Measurements from ENCODE around the gene PSMD3. TPM values are rescaled to one million over a fixed set of nuclear protein-coding genes. Genes with fewer than 3 reads are reported as not detected.
A peak's percentile ranks its signal among the peaks of the same experiment; 100 is the strongest.

Gene PSMD3
- total and polyA plus RNA-seq, 9 of the 15 experiments (the other 6 are each of a cell fraction or from before 2014, with no cell fraction given): 2.0 to 251 (median 135) TPM

- TF ChIP-seq MYBL2 (IDR thresholded peaks at IDR 0.05; ENCODE audit: low read depth) (no peak), MYBL2 (CRISPR knock-in tag; IDR thresholded peaks at IDR 0.05; ENCODE audit: borderline replicate concordance) (no peak), ETV6 (IDR thresholded peaks at IDR 0.05; ENCODE audit: borderline replicate concordance in 1 of 2, low read depth in 2 of 2, low read length in 1 of 2) (no peak), ETV6 (CRISPR knock-in tag; IDR thresholded peaks at IDR 0.05; ENCODE audit: borderline replicate concordance) (no peak), ZFP30 (CRISPR knock-in tag; IDR thresholded peaks at IDR 0.05; ENCODE audit: borderline replicate concordance) (no peak), CBFA2T2 (conservative IDR thresholded peaks at IDR 0.05) (no peak), ZNF277 (CRISPR knock-in tag; IDR thresholded peaks at IDR 0.05; ENCODE audit: borderline replicate concordance) (no peak), OTX1 (CRISPR knock-in tag; IDR thresholded peaks at IDR 0.05) (0 out of 2 replicates have a peak, but pooled peaks have one; percentile 44), ZNF518B (CRISPR knock-in tag; IDR thresholded peaks at IDR 0.05) (no peak), ZNF586 (CRISPR knock-in tag; conservative IDR thresholded peaks at IDR 0.05) (no peak), ELF4 (CRISPR knock-in tag; IDR thresholded peaks at IDR 0.05) (0 out of 2 replicates have a peak, but pooled peaks have one; percentile 24), ZNF121 (CRISPR knock-in tag; conservative IDR thresholded peaks at IDR 0.05) (peak; percentile 66), CBX3 (IDR thresholded peaks at IDR 0.05; ENCODE audit: borderline replicate concordance in 1 of 2, low read length in 2 of 2) (no peak), ZNF512 (tag; IDR thresholded peaks at IDR 0.05) (peak; percentile 97), CHD1 (IDR thresholded peaks at IDR 0.05; ENCODE audit: low read length) (no peak), CREB5 (CRISPR knock-in tag; IDR thresholded peaks at IDR 0.05) (no peak), CBX2 (IDR thresholded peaks at IDR 0.05; ENCODE audit: insufficient read depth, low read length, poor library complexity, severe bottlenecking) (no peak), ZNF707 (CRISPR knock-in tag; conservative IDR thresholded peaks at IDR 0.05) (no peak), RBFOX2 (IDR thresholded peaks at IDR 0.05; ENCODE audit: low read depth, low read length) (no peak), SMAD3 (CRISPR knock-in tag; conservative IDR thresholded peaks at IDR 0.05) (no peak), ZNF431 (CRISPR knock-in tag; IDR thresholded peaks at IDR 0.05) (no peak)
Measured at GRCh38 chr17:39965017-39965699, 15.4 kb upstream of the PSMD3 start (continued).

Data from K562 (cell line).